Fibroblast of skin of right quadriceps (primary cell): ENCODE data around the gene NDUFB5.

Experiments used
- DNase-seq: peaks from one replicate; pipeline ENCODE4 v3.0.0-alpha.2; 2013

NDUFB5 gene

DNA sequence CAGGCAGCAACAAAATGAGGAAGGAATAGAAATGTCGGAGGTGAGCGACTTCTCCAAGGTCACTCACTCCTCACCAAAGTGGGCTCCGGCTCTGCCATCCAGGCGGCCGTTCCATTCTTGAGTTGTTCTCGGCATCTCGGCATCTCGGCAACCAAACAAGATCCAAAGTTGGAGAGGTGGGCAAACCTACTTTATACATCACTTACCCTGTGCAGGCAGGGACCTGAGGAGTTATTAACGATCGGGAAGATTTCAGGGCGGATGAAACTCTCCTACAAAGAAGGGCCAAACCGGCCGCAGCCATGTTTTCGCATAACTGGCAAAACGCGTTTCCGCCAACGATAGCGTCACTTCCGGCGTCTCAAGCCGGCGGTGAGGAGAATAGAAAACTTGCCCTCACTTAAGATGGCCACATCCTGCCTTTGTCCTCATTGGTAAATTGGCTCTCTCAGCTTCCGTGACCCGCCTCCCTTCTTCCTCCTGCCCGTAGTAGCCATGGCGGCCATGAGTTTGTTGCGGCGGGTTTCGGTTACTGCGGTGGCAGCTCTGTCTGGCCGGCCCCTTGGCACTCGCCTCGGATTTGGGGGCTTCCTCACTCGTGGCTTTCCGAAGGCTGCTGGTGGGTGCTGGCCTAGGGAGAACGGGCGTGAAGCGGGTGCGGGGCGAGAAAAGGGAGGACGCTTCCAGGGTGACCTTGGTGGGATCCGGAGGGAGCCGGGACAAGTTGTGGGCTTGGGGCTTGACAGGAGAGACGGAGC is at the start of gene NDUFB5, which contains the start of gene MRPL47:
NDUFB5 (plus strand) TSS at position 474 of the 758 bp plus-strand sequence; CDS start at position 496, 22 bp downstream.
MRPL47 (minus strand) TSS at position 318 of the 758 bp plus-strand sequence; CDS start at position 304, 14 bp downstream.
- DNase-seq: peak; percentile 95

DNA sequence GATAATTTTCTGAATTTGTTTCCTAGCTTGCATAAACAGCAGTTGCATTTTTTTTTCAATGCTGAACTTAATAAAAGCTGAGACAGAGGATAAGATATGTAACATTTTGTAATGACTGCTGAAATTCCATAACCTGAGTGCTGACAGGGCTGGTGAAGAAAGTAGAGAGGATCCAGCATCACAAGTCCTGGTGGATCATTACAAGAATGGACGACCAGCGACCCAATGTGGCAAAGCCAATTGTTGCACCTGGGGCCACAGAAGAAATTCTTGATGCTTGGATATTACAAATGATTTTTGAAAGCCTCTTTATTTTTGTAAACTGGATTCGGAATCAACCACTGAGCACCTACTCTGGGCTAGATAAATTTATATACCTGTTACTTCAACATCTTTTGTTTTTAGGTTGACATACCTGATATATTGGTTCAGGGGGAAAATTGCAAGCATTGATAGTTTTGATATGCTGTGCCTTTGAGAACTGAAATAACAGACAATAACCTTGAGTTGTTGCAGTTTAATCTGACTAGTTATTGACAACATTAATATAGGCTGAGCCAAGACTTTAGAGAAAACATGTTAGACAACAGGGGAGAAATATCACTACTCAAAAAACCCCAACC is 45.7 kb upstream of the NDUFB5 start:
- peak; percentile 73 for DNase-seq

DNA sequence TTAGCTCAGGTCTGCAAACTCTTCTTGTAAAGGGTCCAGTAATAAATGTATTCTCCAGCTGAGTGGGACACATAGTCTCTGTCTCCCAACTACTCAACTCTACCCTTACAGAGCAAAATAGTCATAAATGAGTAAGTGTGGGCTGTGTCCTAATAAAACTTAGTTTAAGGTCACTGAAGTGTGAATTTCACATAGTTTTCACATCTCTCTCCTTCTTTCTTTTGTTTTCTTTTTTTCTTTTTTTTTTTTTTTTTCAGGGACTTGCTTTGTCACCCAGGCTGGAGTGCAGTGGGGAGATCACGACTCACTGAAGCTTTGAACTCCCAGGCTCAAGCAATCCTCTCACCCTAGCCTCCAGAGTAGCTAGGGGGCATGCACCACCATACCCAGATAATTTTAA is 43.8 kb upstream of the NDUFB5 start:
- no peak for DNase-seq

DNA sequence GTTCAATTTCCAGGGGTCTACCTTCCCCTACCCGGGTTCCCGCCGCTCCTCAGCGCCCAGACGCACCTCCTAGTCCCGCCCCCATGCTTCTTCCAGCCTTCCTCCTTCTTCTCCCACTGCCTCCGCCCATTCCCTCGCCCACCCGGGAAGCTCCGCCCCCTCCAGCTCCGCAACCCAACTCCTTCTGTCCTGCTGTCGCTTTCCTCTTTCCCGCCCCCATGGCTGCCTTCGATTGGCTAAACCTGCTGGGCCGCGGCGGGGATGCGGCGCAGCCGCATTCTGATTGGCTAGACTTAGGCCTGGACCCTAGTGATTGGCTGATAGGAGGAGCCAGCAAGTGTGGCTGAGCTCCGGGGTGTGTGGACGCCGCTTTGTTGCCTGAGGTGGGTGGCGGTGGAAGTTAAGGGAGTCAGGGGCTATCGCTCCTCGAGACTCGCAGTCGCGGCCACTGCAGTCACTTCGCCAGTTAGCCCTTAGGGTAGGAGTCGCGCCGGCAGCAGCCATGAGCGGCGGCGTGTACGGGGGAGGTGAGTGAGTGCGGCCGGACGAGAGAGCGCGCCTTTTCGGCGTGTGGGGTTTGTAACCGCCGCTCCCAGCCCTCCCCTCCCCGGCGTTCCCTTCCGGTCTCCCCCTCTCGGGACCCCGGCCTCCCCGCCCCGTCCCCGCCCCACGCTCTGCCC is 41.9 kb upstream of the NDUFB5 start, which contains the start of gene ACTL6A:
ACTL6A (plus strand) TSS at position 336 of the 680 bp plus-strand sequence; CDS start at position 503, 167 bp downstream.
- DNase-seq: peak; percentile 100

DNA sequence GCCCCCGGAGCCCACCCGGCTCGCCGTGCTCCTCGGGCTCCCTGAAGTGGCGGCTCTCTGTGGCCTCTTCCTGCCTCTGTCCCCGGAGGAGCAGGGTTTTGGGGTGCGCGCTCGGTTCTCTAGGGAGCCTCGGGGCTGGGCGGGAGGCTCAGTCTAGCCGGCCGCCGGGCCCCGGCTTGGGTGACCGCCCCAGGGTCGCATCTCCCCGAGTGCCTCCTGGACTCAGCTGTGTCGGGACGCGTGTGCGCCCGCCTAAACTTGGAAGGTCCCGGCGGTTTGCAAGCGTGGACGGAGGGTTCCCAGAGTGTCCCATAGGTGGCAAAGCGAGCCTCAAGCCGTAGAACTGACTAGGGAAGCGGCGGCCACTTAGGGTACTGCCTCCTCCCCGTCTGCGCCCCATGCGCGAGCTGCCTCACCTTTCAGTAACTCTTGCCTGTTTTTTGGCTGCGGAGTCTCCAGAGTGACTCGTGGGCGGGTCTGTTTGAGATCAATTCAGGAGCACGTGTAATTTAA is 41.3 kb upstream of the NDUFB5 start:
- peak; percentile 67 for DNase-seq

DNA sequence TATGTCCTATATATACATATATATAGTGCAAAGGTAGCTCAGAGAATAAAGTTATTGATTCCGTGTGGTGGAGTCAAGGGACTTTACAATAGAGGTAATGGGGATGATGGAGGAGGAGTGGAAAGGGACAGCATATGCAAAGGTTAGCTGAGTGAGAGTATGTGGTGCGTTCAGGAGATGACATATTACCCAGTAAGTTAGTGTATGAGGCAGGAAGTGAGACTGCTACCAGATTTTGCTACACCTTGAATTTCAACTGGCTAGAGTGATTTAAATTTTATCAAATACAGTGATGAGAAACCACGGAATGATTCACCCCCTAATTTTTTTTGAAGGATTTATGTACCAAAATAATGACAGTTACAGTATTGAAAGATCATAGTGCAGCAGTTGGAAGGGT is 39.1 kb upstream of the NDUFB5 start:
- no peak for DNase-seq

DNA sequence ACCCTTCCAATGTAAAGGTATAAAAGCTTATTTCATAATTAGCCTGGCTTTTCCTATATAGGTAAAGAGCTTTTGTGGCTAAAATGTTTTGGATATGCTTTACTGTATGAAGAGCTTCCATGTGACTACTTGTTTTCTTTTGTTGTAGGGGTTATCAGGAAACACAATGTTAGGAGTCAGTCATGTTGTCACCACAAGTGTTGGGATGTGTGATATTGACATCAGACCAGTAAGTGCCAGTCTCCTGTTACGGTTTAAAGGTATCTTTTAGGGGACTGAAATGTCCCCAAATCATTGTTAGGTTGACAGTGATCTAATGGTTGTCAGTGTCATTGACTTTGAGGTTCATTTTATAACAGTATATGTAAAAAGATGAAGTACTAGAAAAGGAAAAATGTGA is 23.6 kb upstream of the NDUFB5 start:
- no peak for DNase-seq

DNA sequence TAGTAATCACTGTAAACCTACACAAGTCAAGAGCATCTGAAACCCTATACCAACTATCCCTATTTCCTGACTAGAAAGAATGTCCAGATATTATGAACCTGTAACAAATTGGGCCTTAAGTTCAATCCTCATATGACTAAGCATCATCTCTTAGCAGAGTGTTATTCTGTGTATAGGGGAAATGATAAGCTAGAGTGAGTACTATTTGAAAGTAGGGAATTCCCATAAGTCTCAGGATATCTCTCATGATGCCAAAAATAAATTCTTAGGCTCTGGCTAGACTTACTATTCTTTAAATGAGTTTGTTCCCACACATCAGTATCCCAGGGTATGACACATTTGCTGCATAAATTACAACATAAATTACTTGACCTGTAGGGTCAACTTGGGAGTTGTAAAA is 15.5 kb upstream of the NDUFB5 start:
- DNase-seq: no peak

DNA sequence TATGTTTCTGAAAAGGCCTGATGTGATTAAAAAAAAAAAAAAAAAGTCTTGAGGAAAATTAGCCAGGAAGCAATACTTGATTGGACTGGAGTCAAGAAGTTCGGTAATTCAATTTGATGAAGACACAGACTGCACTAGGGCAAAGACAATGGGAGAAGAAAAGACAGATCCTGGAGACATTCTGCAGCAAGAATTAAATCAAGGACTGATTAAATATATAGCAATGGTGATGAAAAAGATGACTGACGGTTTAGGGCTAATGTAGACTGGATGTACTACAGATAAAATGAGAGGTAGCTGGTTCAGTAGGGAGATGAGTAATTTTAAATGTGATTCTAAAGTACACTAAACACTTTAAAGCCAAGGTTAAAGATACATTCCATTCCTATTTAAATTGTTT is 13.9 kb upstream of the NDUFB5 start:
- DNase-seq: no peak

DNA sequence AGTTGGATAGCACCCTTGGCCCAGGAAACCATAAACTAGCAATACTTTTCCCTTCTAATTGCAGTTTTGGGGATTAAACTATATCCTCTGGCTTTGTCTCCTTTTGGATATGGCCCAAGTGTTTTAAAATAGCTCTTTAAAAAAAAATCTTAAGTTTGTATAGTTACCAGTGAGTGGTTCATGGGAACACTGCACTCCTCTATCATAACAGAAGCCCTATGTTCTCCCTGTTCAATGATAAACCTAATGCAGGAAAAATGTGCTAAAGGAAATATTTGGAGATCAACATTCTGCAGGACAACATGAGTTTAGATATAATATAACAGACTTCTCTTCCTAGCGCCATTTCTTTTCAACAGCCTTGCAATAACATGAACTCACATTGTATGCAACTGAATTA is 13.3 kb upstream of the NDUFB5 start:
- DNase-seq: no peak

DNA sequence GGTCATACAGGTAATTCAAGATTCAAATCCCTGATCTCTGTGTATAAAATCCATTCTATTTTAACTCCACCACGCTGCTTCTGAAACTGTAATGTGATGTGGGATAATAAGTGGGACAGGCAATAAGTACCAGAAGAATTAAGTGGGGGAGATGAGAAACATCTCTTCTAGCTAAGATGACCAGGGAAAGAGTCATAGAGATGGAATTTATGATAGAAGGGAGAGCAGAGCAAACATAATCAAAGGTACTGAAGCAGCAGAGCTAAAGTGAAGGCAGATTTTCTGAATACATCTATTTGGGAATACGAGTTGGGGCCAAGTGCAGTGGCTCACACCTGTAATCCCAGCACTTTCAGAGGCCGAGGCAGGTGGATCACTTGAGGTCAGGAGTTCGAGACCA is 5.1 kb upstream of the NDUFB5 start:
- DNase-seq: no peak

DNA sequence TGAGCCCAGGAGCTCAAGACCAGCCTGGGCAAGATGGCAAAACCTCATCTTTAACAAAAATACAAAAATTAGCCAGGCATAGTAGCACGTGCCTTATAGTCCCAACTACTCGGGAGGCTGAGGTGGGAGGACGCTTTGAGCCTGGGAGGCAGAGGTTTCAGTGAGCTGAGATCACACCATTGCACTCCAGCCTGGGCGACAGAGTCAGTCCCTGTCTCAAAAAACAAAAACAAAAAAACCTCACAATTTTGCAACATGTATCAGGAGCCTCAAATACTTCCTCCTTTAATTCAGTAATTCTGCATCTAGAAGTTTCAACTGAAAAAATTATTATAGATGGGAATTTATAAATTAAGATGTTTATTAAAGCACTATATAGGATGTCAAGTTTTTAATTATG is 1.3 kb upstream of the NDUFB5 start:
- DNase-seq: no peak

DNA sequence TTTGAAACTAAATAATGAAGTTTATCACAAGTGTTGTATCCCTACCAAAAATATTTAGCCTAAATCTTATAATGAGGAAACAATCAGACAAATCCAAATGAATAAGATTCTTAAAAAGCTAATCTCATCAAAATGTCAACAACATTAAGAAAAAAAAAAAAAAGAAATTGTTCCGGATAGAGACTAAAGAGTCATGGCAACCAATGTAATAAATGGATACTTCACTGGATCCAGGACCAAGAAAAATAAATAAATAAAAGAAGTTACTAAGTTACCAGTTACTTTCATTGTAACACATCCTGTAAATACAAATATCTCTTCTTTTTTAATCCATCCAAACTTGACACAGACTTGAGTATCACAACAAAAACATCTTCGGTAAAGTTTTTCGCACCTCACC is 763 bp upstream of the NDUFB5 start:
- no peak for DNase-seq

DNA sequence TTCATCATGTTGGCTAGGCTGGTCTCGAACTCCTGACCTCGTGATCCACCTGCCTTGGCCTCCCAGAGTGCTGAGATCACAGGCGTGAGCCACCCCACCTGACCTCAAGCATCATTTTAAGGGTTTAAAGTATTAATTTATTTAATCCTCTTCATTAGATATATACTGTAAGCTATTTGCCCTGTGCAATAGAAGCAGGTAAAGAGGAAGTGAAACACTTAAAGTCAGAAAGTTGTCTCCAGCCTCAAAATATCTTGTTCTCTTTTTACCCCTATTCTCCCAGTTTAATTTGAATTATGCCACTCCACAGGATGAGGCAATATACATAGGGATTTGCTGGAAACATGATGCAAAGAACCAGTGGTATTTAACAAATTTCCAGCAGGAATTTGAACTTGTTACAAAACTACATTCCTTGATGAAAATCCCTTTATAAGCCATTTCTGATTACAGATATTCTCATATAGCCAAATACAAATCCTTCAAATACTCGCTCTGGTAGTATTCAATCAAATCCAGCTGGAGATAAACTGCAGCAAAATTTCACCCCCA is 2.0 kb downstream of the NDUFB5 start:
- no peak for DNase-seq

DNA sequence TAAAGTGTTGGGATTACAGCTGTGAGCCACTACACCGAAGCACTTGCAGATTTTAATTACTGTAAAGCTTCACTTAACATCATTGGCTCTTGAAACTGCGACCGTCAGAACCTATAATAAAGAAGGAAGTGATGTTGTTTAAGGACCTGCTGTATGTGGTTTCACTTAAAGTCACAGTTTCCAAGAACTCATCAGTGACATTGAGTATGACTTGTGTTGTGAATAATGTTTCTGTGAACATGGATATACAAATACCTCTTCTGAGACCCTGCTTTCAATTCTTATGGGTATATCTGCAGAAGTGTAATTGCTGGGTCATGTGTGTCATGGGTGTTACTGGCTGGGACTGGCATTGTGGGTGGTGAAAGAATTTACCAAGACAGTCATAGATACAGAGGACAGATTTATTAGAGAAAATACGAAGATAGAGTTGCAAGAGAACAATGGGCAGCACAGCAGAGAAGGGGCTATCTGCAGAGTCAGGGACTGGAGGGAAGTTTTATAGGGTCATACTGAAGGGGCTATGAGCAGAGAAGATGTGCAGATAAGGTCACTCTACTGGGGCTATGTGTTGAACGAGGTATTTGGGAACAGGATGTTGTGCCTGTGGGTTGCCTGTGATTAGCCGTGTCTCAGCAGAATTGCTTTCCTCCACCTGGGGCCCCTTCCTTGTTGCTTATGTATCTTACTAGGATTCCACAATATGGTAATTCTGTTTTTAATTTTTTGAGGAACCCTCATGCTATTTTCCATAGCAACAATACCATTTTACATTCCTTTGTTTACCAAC is 4.5 kb downstream of the NDUFB5 start:
- DNase-seq: no peak

DNA sequence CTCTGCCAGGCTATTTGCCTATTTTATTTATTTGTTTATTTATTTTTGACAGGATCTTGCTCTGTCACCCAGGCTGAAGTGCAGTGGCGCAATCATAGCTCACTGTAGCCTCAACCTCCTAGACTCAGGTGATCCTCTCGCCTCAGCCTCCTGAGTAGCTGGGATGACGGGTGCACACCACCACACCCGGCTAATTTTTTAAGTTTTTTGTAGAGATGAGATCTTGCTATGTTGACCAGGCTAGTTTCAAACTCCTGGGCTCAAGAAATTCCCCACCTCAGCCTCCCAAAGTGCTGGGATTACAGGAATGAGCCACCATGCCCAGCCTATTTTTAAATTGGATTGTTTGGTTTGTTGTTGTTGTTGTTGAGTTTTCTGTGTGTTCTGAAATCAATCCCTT is 5.5 kb downstream of the NDUFB5 start:
- DNase-seq: no peak

DNA sequence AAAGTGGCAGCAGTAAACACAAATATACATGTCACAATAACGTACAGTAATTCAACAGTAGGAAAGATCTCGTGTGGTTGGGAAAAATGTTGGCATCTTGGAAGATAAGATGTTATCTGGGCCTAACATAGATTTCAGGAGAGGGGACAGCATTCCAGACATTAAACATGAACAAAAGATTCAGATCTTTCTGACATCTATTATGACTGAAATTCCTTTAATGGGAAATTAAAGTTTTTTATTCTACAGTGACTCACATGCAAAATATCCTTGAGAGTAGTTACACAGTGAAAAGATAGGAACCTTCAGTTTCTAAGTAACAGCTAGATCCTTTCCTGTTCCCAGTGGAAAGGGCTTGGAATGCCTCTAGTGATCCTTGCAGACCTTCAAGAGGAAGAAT is 9.2 kb downstream of the NDUFB5 start:
- peak; percentile 70 for DNase-seq

DNA sequence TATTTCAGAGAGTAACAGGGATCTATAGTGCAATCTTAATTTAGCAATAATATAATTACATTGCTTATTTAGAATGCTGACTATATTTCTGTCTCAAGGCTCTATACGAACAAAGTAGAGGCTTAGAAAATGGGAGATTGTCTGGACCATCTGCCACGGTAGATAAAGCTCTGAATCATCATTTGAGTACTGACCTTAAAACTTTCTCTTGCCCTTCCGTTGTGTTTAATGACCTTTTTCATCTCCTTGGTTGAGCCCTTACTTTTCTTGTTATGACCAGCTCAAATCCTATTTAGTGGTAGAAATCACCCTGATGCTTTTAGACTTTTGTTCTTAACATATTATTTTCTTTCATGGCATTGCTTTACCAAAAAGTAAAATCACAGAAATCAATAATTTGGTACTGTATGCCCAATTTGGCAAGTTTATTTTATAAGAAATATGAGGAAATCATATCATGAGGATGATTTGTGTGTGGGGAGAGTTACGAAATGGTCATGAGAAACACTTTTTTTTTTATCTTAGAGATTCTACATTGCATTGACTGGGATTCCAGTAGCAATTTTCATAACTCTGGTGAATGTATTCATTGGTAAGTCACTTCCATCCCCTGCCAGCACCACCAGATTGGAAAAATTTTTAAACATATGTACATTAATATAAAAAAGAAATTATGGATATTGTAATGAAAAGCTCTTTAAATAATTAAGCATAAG is 11.0 kb downstream of the NDUFB5 start:
- DNase-seq: no peak

DNA sequence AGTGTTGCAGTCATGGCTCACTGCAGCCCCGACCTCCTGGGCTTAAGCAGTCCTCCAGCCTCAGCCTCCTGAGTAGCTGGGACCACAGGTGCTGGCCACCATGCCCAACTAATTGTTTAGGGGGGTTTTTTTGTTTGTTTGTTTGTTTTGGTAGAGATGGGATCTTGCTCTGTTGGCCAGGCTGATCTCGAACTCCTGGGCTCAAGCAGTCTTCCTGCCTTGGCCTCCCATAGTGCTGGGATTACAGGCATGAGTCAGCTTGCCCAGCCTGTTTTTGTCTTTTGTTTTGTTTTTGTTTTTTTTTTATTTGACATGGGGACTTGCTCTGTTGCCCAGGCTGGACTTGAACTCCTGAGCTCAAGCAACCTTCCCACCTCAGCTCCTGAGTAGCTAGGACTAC is 17.4 kb downstream of the NDUFB5 start:
- DNase-seq: no peak

DNA sequence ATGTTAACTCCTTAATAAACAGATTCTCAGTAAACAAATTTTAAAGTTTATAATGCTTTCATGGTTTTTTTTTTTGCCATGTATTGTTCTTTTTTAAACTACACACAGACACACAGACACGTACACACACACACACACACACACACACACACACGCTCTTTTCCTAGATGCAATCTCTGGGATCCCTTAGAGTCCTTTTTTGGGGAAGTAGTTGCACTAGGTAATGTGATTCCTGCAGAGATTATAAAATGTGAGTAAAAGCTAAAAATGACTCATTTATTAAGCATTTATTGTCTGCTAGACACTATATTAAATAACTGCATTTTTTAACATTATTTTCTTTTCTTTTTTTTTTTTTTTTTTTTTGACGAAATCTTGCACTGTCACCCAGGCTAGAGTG is 19.9 kb downstream of the NDUFB5 start:
- DNase-seq: peak; percentile 75

DNA sequence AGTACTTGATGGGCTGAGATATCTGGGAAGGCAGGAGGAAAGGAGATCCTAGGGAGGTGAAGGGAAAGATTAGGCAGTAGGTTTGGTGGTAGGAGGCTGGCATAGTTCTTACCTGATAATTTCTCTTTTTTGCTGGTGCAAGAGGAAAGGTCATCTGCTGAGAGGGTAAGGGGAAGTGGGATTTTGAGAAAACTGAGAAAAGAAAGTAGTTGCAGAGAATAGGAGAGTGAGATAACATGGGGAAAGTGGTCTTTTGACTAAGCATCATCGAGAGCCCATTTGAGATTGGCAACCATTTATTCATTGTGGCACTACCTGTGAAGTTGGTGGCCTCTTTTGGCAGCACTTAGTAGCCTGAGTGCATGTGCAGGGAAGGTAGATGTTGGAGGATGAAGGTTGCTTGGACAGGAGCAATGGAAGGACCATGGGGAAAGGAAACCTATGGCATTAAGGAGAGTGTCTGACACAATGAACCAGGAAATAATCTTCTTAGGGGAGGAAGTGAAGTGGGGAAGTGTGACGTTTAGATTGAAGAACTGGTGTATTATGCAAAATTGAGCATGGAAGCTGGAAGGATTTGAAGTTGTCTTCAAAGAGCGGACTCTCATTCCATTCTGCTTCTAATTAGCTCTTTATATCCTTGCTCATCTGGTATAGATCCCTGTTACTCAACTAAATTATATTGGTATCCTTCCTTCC is 26.3 kb downstream of the NDUFB5 start:
- no peak for DNase-seq
